OCI-LY1 (cell line): Measurements from ENCODE around the gene CCDC7.
"Not testable (repeated sequence)": the region's sequence is repeated elsewhere in the genome, so short reads cannot be mapped to it uniquely, and the experiment has no call there.

Experiments used
- H2AFZ ChIP-seq: fragments of 200-600 bp; sonication (generic), shearing (Covaris generic); 2 replicates; pipeline ENCODE4 v1.6.0; 2014; ENCODE audit warnings: antibody characterized with exemption, mild to moderate bottlenecking, low read length
- H3F3A ChIP-seq: fragments of 200-600 bp; sonication (generic), shearing (Covaris generic); 2 replicates; pipeline ENCODE4 v1.6.0; 2014; ENCODE audit warnings: mild to moderate bottlenecking, antibody characterized with exemption, low read length, moderate library complexity; ENCODE audit not compliant: insufficient read depth
- H3K27ac ChIP-seq: fragments of 200-600 bp; sonication (generic); 2 replicates; pipeline ENCODE4 v1.5.1; 2014; ENCODE audit warnings: low read length, mixed run types, mild to moderate bottlenecking, low read depth; ENCODE audit not compliant: poor library complexity, severe bottlenecking
- H3K27me3 ChIP-seq: fragments of 200-600 bp; sonication (generic); 2 replicates; pipeline ENCODE4 v1.6.0; 2014; ENCODE audit warnings: antibody characterized with exemption, mild to moderate bottlenecking, low read length, moderate library complexity; ENCODE audit not compliant: insufficient read depth
- H3K36me3 ChIP-seq: fragments of 200-600 bp; sonication (generic); 2 replicates; pipeline ENCODE4 v1.6.1; 2014; ENCODE audit warnings: mild to moderate bottlenecking, antibody characterized with exemption, low read length, moderate library complexity, mixed read lengths; ENCODE audit not compliant: insufficient read depth
- H3K4me1 ChIP-seq: fragments of 200-600 bp; sonication (generic); 2 replicates; pipeline ENCODE4 v1.5.1; 2014; ENCODE audit warnings: mild to moderate bottlenecking, low read length, moderate library complexity; ENCODE audit not compliant: insufficient read depth, severe bottlenecking
- H3K4me2 ChIP-seq: fragments of 200-600 bp; sonication (generic), shearing (Covaris generic); 2 replicates; pipeline ENCODE4 v1.6.1; 2014; ENCODE audit warnings: low read length
- H3K4me3 ChIP-seq: fragments of 200-600 bp; sonication (generic); 2 replicates; pipeline ENCODE4 v1.5.1; 2014; ENCODE audit warnings: low read length, low read depth, mild to moderate bottlenecking, mixed read lengths; ENCODE audit not compliant: poor library complexity, severe bottlenecking
- H3K79me2 ChIP-seq: fragments of 200-600 bp; shearing (Covaris generic); 2 replicates; pipeline ENCODE4 v1.6.1; 2016; ENCODE audit warnings: mixed run types, low read length, mixed read lengths; ENCODE audit not compliant: insufficient read depth
- H3K9ac ChIP-seq: fragments of 200-600 bp; sonication (generic), shearing (Covaris generic); 2 replicates; pipeline ENCODE4 v1.6.1; 2014; ENCODE audit warnings: mild to moderate bottlenecking, low read length, mixed read lengths
- H3K9me2 ChIP-seq: fragments of 200-600 bp; sonication (generic), shearing (Covaris generic); 2 replicates; pipeline ENCODE4 v1.6.1; 2014; ENCODE audit warnings: low read depth, mild to moderate bottlenecking, low read length, mixed read lengths
- H3K9me3 ChIP-seq: fragments of 200-600 bp; shearing (Covaris generic); 2 replicates; pipeline ENCODE4 v1.6.1; 2014; ENCODE audit warnings: low read length, mixed read lengths
- H4K20me1 ChIP-seq: fragments of 200-600 bp; sonication (generic), shearing (Covaris generic); 2 replicates; pipeline ENCODE4 v1.6.0; 2016; ENCODE audit warnings: mild to moderate bottlenecking, low read length; ENCODE audit not compliant: insufficient read depth
- CTCF ChIP-seq: fragments of 200-600 bp; sonication (generic), shearing (Covaris generic); IDR thresholded peaks from 2 replicates; pipeline ENCODE4 v1.5.1; 2017; ENCODE audit warnings: mild to moderate bottlenecking, antibody characterized with exemption, low read length, moderate library complexity, mixed read lengths
- EZH2 ChIP-seq: fragments of 200-600 bp; sonication (generic), shearing (Covaris generic); IDR thresholded peaks from 2 replicates; pipeline ENCODE4 v1.8.0; 2017; ENCODE audit warnings: borderline replicate concordance, mixed run types, mild to moderate bottlenecking, antibody characterized with exemption, low read length, moderate library complexity, mixed read lengths

Gene CCDC7

GRCh38 chr10:32471232-32471631, 25.3 kb downstream of the CCDC7 start:
- Histone ChIP-seq H3K4me2 (no peak overlapping the region), H4K20me1 (no peaks in the 10 kb centered on the region), H3K4me3 (no peak overlapping the region), H3K4me1 (no peaks in the 10 kb centered on the region), H3K27me3 (no peaks in the 10 kb centered on the region), H2AFZ (no peak overlapping the region), H3F3A (no peaks in the 10 kb centered on the region), H3K79me2 (no peaks in the 10 kb centered on the region), H3K9me3 (no peaks in the 10 kb centered on the region), H3K36me3 (no peaks in the 10 kb centered on the region), H3K9ac (no peak overlapping the region), H3K27ac (no peak overlapping the region), H3K9me2 (no peaks in the 10 kb centered on the region)
- TF ChIP-seq EZH2 (no peak), CTCF (no peak)

GRCh38 chr10:32477499-32477898, 31.6 kb downstream of the CCDC7 start:
- TF ChIP-seq CTCF (no peak), EZH2 (no peak)
- Histone ChIP-seq H3K4me2 (no peak overlapping the region), H3K79me2 (no peaks in the 10 kb centered on the region), H3K27ac (no peak overlapping the region), H2AFZ (no peak overlapping the region), H4K20me1 (no peaks in the 10 kb centered on the region), H3K9ac (no peak overlapping the region), H3K36me3 (peaks cover 6% of the 10 kb centered on the region; the same call in 1 of the 2 replicates), H3K9me3 (peaks cover 9% of the 10 kb centered on the region; the same call in 1 of the 2 replicates), H3K27me3 (no peaks in the 10 kb centered on the region), H3K9me2 (no peaks in the 10 kb centered on the region), H3K4me1 (no peaks in the 10 kb centered on the region), H3F3A (no peaks in the 10 kb centered on the region), H3K4me3 (no peak overlapping the region)

- Histone ChIP-seq H3K9me2 (no peaks in the 10 kb centered on the region), H3K4me2 (no peak overlapping the region), H3K4me3 (no peak overlapping the region), H3K27ac (no peak overlapping the region), H3K9me3 (peaks cover 9% of the 10 kb centered on the region; the same call in 1 of the 2 replicates), H4K20me1 (no peaks in the 10 kb centered on the region), H3K36me3 (peaks cover 6% of the 10 kb centered on the region; the same call in 1 of the 2 replicates), H3K79me2 (no peaks in the 10 kb centered on the region), H2AFZ (no peak overlapping the region), H3F3A (no peaks in the 10 kb centered on the region), H3K27me3 (no peaks in the 10 kb centered on the region), H3K4me1 (no peaks in the 10 kb centered on the region), H3K9ac (no peak overlapping the region)
- TF ChIP-seq CTCF: no peak
- TF ChIP-seq EZH2: no peak
Measured at GRCh38 chr10:32481606-32482005, 35.7 kb downstream of the CCDC7 start.

GRCh38 chr10:32483019-32483502, 37.1 kb downstream of the CCDC7 start:
- H3K27ac ChIP-seq, H3K9me3 ChIP-seq, H3K4me1 ChIP-seq, H3K4me2 ChIP-seq, H3K4me3 ChIP-seq, H4K20me1 ChIP-seq, H3K27me3 ChIP-seq, H3K9me2 ChIP-seq, H3F3A ChIP-seq, H2AFZ ChIP-seq, H3K79me2 ChIP-seq, H3K9ac ChIP-seq, H3K36me3 ChIP-seq: not testable (repeated sequence)

GRCh38 chr10:32488038-32488437, 42.1 kb downstream of the CCDC7 start:
- H4K20me1 ChIP-seq, H3K9me3 ChIP-seq, H3K4me1 ChIP-seq: not testable (repeated sequence)

More at GRCh38 chr10:32488038-32488437, 42.1 kb downstream of the CCDC7 start:
- H3K79me2 ChIP-seq, H3K27ac ChIP-seq, H3K36me3 ChIP-seq, H3K27me3 ChIP-seq, H2AFZ ChIP-seq, H3K4me2 ChIP-seq, H3K9me2 ChIP-seq, H3K4me3 ChIP-seq, H3F3A ChIP-seq, H3K9ac ChIP-seq: not testable (repeated sequence)
